Mesenchymal stem cell (in vitro differentiated cells and primary cell): Measurements from ENCODE around the gene ZDHHC7.

Experiments used
- DNase-seq: peaks from one replicate; pipeline ENCODE4 v3.0.0-alpha.2; 2013
- H2AFZ ChIP-seq: one replicate; pipeline ENCODE4 v1.6.1; 2013; ENCODE audit warnings: low read depth, mild to moderate bottlenecking, control low read depth, inconsistent platforms, low read length, moderate library complexity
- H2AK5ac ChIP-seq: 2 replicates; pipeline ENCODE4 v1.6.1; 2013; ENCODE audit warnings: low read length, moderate library complexity, mild to moderate bottlenecking, inconsistent platforms; ENCODE audit not compliant: severe bottlenecking
- H2BK120ac ChIP-seq: one replicate; pipeline ENCODE4 v1.6.1; 2013; ENCODE audit warnings: low read depth, mild to moderate bottlenecking, inconsistent platforms, low read length, moderate library complexity
- H2BK12ac ChIP-seq, 2 experiments: one replicate each; pipeline ENCODE4 v1.6.1; 2013; ENCODE audit warnings: inconsistent platforms in 2 of 2, low read length in 2 of 2, mild to moderate bottlenecking in 2 of 2, moderate library complexity in 2 of 2, control low read depth in 1 of 2
- H2BK15ac ChIP-seq: one replicate; pipeline ENCODE4 v1.6.1; 2013; ENCODE audit warnings: mild to moderate bottlenecking, low read depth, inconsistent platforms; ENCODE audit not compliant: poor library complexity, severe bottlenecking
- H2BK5ac ChIP-seq: 2 replicates; pipeline ENCODE4 v1.6.1; 2013; ENCODE audit warnings: low read depth, mild to moderate bottlenecking, low read length, control low read depth, inconsistent platforms; ENCODE audit not compliant: poor library complexity, severe bottlenecking
- H3K14ac ChIP-seq, 2 experiments: one replicate each; pipeline ENCODE4 v1.6.1; 2013; ENCODE audit warnings: inconsistent platforms in 2 of 2, low read length in 2 of 2, control low read depth in 1 of 2, mild to moderate bottlenecking in 1 of 2, moderate library complexity in 1 of 2
- H3K18ac ChIP-seq, 2 experiments: one replicate each; pipeline ENCODE4 v1.6.1; 2013; ENCODE audit warnings: inconsistent platforms in 2 of 2, low read length in 2 of 2, control low read depth in 1 of 2, low read depth in 1 of 2, mild to moderate bottlenecking in 1 of 2
- H3K23ac ChIP-seq, 2 experiments: one replicate each; pipeline ENCODE4 v1.6.1; 2013; ENCODE audit warnings: inconsistent platforms in 2 of 2, low read length in 2 of 2, mild to moderate bottlenecking in 2 of 2, moderate library complexity in 2 of 2, control low read depth in 1 of 2
- H3K27ac ChIP-seq: 2 replicates; pipeline ENCODE4 v1.5.1; 2013; ENCODE audit warnings: mild to moderate bottlenecking, moderate library complexity, low read length, control low read depth, inconsistent platforms; ENCODE audit not compliant: poor library complexity, severe bottlenecking
- H3K27me3 ChIP-seq, 2 experiments: 2 replicates each; pipeline versions ENCODE4 v1.6.1 to v1.7.0; 2013; ENCODE audit warnings: low read length in 2 of 2, mild to moderate bottlenecking in 2 of 2, moderate library complexity in 2 of 2, control low read depth in 1 of 2, inconsistent platforms in 1 of 2; ENCODE audit not compliant: control insufficient read depth in 1 of 2, insufficient read depth in 1 of 2
- H3K36me3 ChIP-seq, 2 experiments: 2 replicates each; pipeline versions ENCODE4 v1.6.1 to v1.7.0; 2013; ENCODE audit warnings: low read length in 2 of 2, control low read depth in 1 of 2, inconsistent platforms in 1 of 2, low read depth in 1 of 2, mild to moderate bottlenecking in 1 of 2; ENCODE audit not compliant: insufficient read depth in 2 of 2, control insufficient read depth in 1 of 2
- H3K4ac ChIP-seq, 2 experiments: one replicate each; pipeline ENCODE4 v1.6.1; 2013; ENCODE audit warnings: inconsistent platforms in 2 of 2, low read length in 2 of 2, mild to moderate bottlenecking in 2 of 2, moderate library complexity in 2 of 2, control low read depth in 1 of 2, low read depth in 1 of 2
- H3K4me1 ChIP-seq: 2 replicates; pipeline ENCODE4 v1.6.1; 2013; ENCODE audit warnings: low read depth, low read length, control low read depth; ENCODE audit not compliant: control insufficient read depth, insufficient read depth
- H3K4me2 ChIP-seq: 2 replicates; pipeline ENCODE4 v1.6.1; 2013; ENCODE audit warnings: low read length, mild to moderate bottlenecking, inconsistent platforms; ENCODE audit not compliant: poor library complexity, severe bottlenecking
- H3K4me3 ChIP-seq, 2 experiments: 2 replicates each; pipeline versions ENCODE4 v1.5.1 to v1.7.0; 2013; ENCODE audit warnings: low read length in 2 of 2, mild to moderate bottlenecking in 2 of 2, control low read depth in 1 of 2, low read depth in 1 of 2; ENCODE audit not compliant: insufficient read depth in 1 of 2
- H3K79me1 ChIP-seq: replicated peaks from 2 replicates; pipeline ENCODE4 v1.6.1; 2013; ENCODE audit warnings: mild to moderate bottlenecking, control low read depth, low read length, inconsistent platforms; ENCODE audit not compliant: poor library complexity, severe bottlenecking
- H3K9ac ChIP-seq: 2 replicates; pipeline ENCODE4 v1.7.0; 2013; ENCODE audit warnings: mild to moderate bottlenecking, low read length, moderate library complexity
- H3K9me3 ChIP-seq: 2 replicates; pipeline ENCODE4 v1.7.0; 2013; ENCODE audit warnings: mild to moderate bottlenecking, low read length; ENCODE audit not compliant: control insufficient read depth
- H4K8ac ChIP-seq: one replicate; pipeline ENCODE4 v1.6.1; 2013; ENCODE audit warnings: inconsistent platforms, mild to moderate bottlenecking, low read length, moderate library complexity
- H4K91ac ChIP-seq: one replicate; pipeline ENCODE4 v1.6.1; 2013; ENCODE audit warnings: mild to moderate bottlenecking, low read length, inconsistent platforms
- WGBS: methylation state at CpG from one replicate; pipeline ENCODE4 v1.1.7; 2013; ENCODE audit warnings: mixed read lengths; 5-methylcytosine and 5-hydroxymethylcytosine counted together

ZDHHC7 gene

GRCh38 chr16:84924331-84925091 is 86.8 kb downstream of the ZDHHC7 start:
- Histone ChIP-seq H2BK15ac (no peak overlapping the region), H3K36me3 (no peaks in the 10 kb centered on the region), H2BK5ac (no peak overlapping the region), H4K91ac (no peak overlapping the region), H3K4me3 (no peak overlapping the region), H3K4ac (no peak overlapping the region), H3K4me2 (no peak overlapping the region), H3K18ac (no peak overlapping the region), H3K27me3 (peaks cover 0 to 4% of the 10 kb centered on the region in 2 experiments), H3K79me1 (no peaks in the 10 kb centered on the region), H3K9ac (no peak overlapping the region), H2AFZ (no peak overlapping the region), H2BK120ac (no peak overlapping the region), H3K14ac (no peak overlapping the region), H4K8ac (no peak overlapping the region), H2BK12ac (peak overlapping the region in 1 of 2 experiments; percentile 23), H2AK5ac (no peak overlapping the region), H3K27ac (no peak overlapping the region), H3K9me3 (no peaks in the 10 kb centered on the region), H3K23ac (no peak overlapping the region), H3K4me1 (peaks cover 7% of the 10 kb centered on the region)
- WGBS = 81% methylated on average over 22 of the region's 23 CpGs
- DNase-seq = no peak
